Measurements from ENCODE around the gene LRRC47.

LRRC47 gene

GRCh38 chr1:3820316-3820715 lies 24.0 kb upstream of the LRRC47 start:
- CTCF ChIA-PET: no interaction called here

GRCh38 chr1:3819771-3820200 lies 23.5 kb upstream of the LRRC47 start:
- POLR2A ChIA-PET: no interaction called here
- no peak for DNase-seq (ENCODE audit: extremely low spot score)
- TF ChIP-seq FOXM1 (IDR thresholded peaks at IDR 0.05; ENCODE audit: borderline replicate concordance): no peak
- TF ChIP-seq CTBP1 (IDR thresholded peaks at IDR 0.05; ENCODE audit: borderline replicate concordance): no peak
- no peak for TF ChIP-seq L3MBTL2 (conservative IDR thresholded peaks at IDR 0.05)
- no peak for TF ChIP-seq ELF4 (IDR thresholded peaks at IDR 0.05)
- no peak for TF ChIP-seq SUZ12 (IDR thresholded peaks at IDR 0.05)
- no peak for TF ChIP-seq SP1 (IDR thresholded peaks at IDR 0.05)
- TF ChIP-seq FOXK2 (IDR thresholded peaks at IDR 0.05): no peak
- no peak for TF ChIP-seq TARDBP (IDR thresholded peaks at IDR 0.05)
- no peak for TF ChIP-seq HDGF (IDR thresholded peaks at IDR 0.05; ENCODE audit: borderline replicate concordance)
- no peak for TF ChIP-seq ARNT (IDR thresholded peaks at IDR 0.05)
- TF ChIP-seq NFRKB (IDR thresholded peaks at IDR 0.05): no peak
- TF ChIP-seq BHLHE40 (IDR thresholded peaks at IDR 0.05; ENCODE audit: borderline replicate concordance): no peak
- TF ChIP-seq ZNF384 (IDR thresholded peaks at IDR 0.05): no peak
- no peak for TF ChIP-seq PKNOX1 (IDR thresholded peaks at IDR 0.05)
- TF ChIP-seq FOXA1 (IDR thresholded peaks at IDR 0.05): no peak
- no peak for TF ChIP-seq LEF1 (IDR thresholded peaks at IDR 0.05; ENCODE audit: borderline replicate concordance)

More at GRCh38 chr1:3820316-3820715, 24.0 kb upstream of the LRRC47 start:
- DNase-seq (ENCODE audit: extremely low spot score): no peak
- POLR2A ChIA-PET: no interaction called here
- TF ChIP-seq SUZ12 (IDR thresholded peaks at IDR 0.05) (no peak), HDGF (IDR thresholded peaks at IDR 0.05; ENCODE audit: borderline replicate concordance) (no peak), NFRKB (IDR thresholded peaks at IDR 0.05) (no peak), ARNT (IDR thresholded peaks at IDR 0.05) (no peak), SP1 (IDR thresholded peaks at IDR 0.05) (no peak), FOXM1 (IDR thresholded peaks at IDR 0.05; ENCODE audit: borderline replicate concordance) (no peak), TARDBP (IDR thresholded peaks at IDR 0.05) (no peak), LEF1 (IDR thresholded peaks at IDR 0.05; ENCODE audit: borderline replicate concordance) (no peak), ELF4 (IDR thresholded peaks at IDR 0.05) (no peak), FOXK2 (IDR thresholded peaks at IDR 0.05) (no peak), L3MBTL2 (conservative IDR thresholded peaks at IDR 0.05) (no peak), CTBP1 (IDR thresholded peaks at IDR 0.05; ENCODE audit: borderline replicate concordance) (no peak), PKNOX1 (IDR thresholded peaks at IDR 0.05) (no peak), FOXA1 (IDR thresholded peaks at IDR 0.05) (no peak), BHLHE40 (IDR thresholded peaks at IDR 0.05; ENCODE audit: borderline replicate concordance) (no peak), ZNF384 (IDR thresholded peaks at IDR 0.05) (no peak)

DNA sequence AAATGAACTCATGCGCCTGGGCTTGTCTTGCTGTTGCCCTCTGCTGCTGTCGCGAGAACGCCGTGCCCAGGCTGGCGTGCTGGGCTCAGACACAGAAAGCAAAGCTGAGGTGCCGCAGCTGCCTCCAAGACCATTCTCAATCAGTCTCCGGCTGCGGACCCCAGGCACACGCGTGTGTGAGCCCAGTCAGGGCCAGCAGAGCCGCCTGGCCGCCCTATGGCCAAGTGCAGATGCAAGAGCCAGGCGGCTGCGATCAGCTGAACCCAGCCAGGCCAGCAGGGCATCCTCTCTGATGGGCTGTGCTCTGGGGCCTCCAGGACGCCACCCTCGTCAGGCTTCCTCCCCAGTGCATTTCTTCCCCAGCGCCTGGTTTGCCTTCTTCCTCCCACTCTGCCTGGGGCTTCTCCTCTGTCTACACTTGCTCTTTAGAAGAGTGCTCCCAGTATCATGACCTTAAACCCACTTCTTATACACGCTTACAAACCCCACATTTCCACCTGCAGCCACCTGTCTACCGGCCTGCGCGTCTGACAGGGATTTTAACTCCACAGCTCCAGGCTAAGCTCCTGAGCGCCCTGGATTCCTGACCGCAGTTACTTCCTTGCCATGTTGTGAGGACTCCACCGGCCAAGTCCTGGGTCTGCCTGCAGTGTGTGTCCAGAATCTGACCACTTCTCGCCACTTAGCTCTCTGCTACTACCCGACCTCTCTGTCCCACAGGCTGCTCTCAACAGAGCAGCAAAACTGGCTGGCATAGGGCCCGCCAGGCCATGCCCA lies 21.7 kb upstream of the LRRC47 start:
- POLR2A ChIA-PET: no interaction called here
- CTCF ChIA-PET: no interaction called here
- TF ChIP-seq HDGF (IDR thresholded peaks at IDR 0.05; ENCODE audit: borderline replicate concordance): no peak
- no peak for TF ChIP-seq PKNOX1 (IDR thresholded peaks at IDR 0.05)
- TF ChIP-seq ELF4 (IDR thresholded peaks at IDR 0.05): no peak
- no peak for TF ChIP-seq SP1 (IDR thresholded peaks at IDR 0.05)
- no peak for TF ChIP-seq BHLHE40 (IDR thresholded peaks at IDR 0.05; ENCODE audit: borderline replicate concordance)
- no peak for TF ChIP-seq ZNF384 (IDR thresholded peaks at IDR 0.05)
- no peak for TF ChIP-seq FOXM1 (IDR thresholded peaks at IDR 0.05; ENCODE audit: borderline replicate concordance)
- no peak for TF ChIP-seq SUZ12 (IDR thresholded peaks at IDR 0.05)
- TF ChIP-seq NFRKB (IDR thresholded peaks at IDR 0.05): no peak
- no peak for TF ChIP-seq FOXK2 (IDR thresholded peaks at IDR 0.05)
- TF ChIP-seq LEF1 (IDR thresholded peaks at IDR 0.05; ENCODE audit: borderline replicate concordance): no peak
- no peak for TF ChIP-seq ARNT (IDR thresholded peaks at IDR 0.05)
- TF ChIP-seq TARDBP (IDR thresholded peaks at IDR 0.05): no peak
- no peak for TF ChIP-seq FOXA1 (IDR thresholded peaks at IDR 0.05)
- DNase-seq (ENCODE audit: extremely low spot score): no peak

More at GRCh38 chr1:3819771-3820200, 23.5 kb upstream of the LRRC47 start:
- CTCF ChIA-PET: no interaction called here

DNA sequence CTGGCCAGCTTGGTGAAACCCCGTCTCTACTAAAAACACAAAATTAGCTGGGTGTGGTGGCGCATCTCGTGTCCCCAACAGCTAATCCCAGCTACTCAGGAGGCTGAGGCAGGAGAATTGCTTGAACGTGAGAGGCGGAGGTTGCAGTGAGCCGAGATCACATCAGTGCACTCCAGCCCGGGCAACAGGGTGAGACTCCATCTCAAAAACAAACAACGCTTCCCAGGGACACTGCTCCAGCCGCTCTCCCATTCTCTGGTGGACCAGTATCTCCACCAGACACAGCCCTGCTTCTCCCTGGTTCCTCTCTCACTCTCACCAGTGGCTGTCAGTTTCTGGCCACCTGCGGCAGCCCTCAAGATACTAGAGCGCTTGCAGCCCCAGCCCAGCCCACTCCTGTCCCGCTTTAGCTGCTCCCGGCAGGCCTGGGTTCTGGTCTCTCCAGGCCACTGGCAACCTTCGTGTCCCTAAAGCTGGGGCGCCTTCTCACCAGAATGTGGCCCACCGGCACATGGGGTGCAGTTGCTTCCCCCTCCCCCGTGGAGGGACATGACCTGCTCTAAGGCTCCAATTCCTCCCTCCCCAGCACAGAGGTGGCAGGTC lies 20.9 kb upstream of the LRRC47 start:
- TF ChIP-seq NFRKB (IDR thresholded peaks at IDR 0.05): no peak
- TF ChIP-seq FOXA1 (IDR thresholded peaks at IDR 0.05): no peak
- TF ChIP-seq FOXM1 (IDR thresholded peaks at IDR 0.05; ENCODE audit: borderline replicate concordance): no peak
- TF ChIP-seq FOXK2 (IDR thresholded peaks at IDR 0.05): no peak
- TF ChIP-seq ZNF384 (IDR thresholded peaks at IDR 0.05): no peak
- no peak for TF ChIP-seq HDGF (IDR thresholded peaks at IDR 0.05; ENCODE audit: borderline replicate concordance)
- TF ChIP-seq SUZ12 (IDR thresholded peaks at IDR 0.05): no peak
- no peak for TF ChIP-seq TARDBP (IDR thresholded peaks at IDR 0.05)
- TF ChIP-seq ELF4 (IDR thresholded peaks at IDR 0.05): no peak
- ChIA-PET CTCF (no interaction called here), POLR2A (no interaction called here)
- DNase-seq (ENCODE audit: extremely low spot score): no peak

- DNase-seq (ENCODE audit: extremely low spot score): no peak
- CTCF ChIA-PET: no interaction called here
- POLR2A ChIA-PET: no interaction called here
Observed at GRCh38 chr1:3816331-3817137, 20.2 kb upstream of the LRRC47 start.

More at GRCh38 chr1:3816331-3817137, 20.2 kb upstream of the LRRC47 start:
- TF ChIP-seq HDGF (IDR thresholded peaks at IDR 0.05; ENCODE audit: borderline replicate concordance) (no peak), SP1 (IDR thresholded peaks at IDR 0.05) (no peak), TARDBP (IDR thresholded peaks at IDR 0.05) (no peak), SUZ12 (IDR thresholded peaks at IDR 0.05) (no peak), L3MBTL2 (conservative IDR thresholded peaks at IDR 0.05) (no peak), FOXK2 (IDR thresholded peaks at IDR 0.05) (no peak), PKNOX1 (IDR thresholded peaks at IDR 0.05) (no peak), CTBP1 (IDR thresholded peaks at IDR 0.05; ENCODE audit: borderline replicate concordance) (no peak), LEF1 (IDR thresholded peaks at IDR 0.05; ENCODE audit: borderline replicate concordance) (no peak), FOXA1 (IDR thresholded peaks at IDR 0.05) (no peak)

Measured in HEK293T (cell line).